ENCODE data around the gene TTC23L.

DNA sequence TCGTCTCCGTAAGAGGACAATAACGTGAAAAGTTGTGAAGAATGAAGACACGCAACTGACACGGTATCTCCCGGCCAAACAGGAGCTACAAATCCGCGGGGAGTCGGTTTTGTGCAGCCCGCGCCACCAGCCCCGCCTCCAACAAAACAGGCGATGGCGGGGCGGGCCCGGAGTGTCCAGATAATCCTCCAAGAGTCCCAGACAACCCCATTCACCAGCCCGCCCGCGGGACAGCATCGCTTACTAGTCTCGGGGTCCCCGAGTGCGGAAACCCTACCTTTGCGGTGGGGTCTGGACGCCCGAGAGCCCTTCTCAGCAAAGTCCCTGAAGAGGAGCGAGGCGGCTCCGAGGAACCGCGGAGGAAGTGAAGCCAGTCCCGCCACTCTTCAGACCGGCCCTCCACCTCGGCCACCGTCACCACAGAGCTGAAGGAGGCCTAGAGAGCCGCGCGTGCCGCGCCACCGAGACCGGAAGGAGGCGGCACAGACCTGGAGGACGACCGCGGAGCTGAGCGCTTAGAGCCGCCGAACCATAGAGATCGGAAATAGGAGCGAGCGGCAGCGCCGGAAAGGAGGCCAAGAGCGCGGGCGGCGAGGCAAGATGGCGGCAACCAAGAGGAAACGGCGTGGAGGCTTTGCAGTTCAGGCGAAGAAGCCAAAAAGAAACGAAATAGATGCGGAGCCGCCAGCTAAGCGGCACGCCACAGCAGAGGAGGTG lies 76.3 kb downstream of the TTC23L start, which contains the start of the genes BRIX1 and RAD1:
- TF ChIP-seq, protein P1, sequence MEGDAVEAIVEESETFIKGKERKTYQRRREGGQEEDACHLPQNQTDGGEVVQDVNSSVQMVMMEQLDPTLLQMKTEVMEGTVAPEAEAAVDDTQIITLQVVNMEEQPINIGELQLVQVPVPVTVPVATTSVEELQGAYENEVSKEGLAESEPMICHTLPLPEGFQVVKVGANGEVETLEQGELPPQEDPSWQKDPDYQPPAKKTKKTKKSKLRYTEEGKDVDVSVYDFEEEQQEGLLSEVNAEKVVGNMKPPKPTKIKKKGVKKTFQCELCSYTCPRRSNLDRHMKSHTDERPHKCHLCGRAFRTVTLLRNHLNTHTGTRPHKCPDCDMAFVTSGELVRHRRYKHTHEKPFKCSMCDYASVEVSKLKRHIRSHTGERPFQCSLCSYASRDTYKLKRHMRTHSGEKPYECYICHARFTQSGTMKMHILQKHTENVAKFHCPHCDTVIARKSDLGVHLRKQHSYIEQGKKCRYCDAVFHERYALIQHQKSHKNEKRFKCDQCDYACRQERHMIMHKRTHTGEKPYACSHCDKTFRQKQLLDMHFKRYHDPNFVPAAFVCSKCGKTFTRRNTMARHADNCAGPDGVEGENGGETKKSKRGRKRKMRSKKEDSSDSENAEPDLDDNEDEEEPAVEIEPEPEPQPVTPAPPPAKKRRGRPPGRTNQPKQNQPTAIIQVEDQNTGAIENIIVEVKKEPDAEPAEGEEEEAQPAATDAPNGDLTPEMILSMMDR (IDR thresholded peaks at IDR 0.05), result peak in 2 of 6 experiments; percentile 22 to 45
- TF ChIP-seq POLR2A (IDR thresholded peaks at IDR 0.05), result peak in 1 of 2 donors; percentile 63

Data from thyroid gland (tissue), 4 donors.